Fibroblast of pulmonary artery (primary cell): ENCODE data around the gene VCAM1.
"Not testable (repeated sequence)": the region's sequence is repeated elsewhere in the genome, so short reads cannot be mapped to it uniquely, and the experiment has no call there.

Source experiments
- DNase-seq: peaks from one replicate; pipeline ENCODE4 v3.0.0-alpha.2; 2010; ENCODE audit warnings: low read depth
- H3K4me3 ChIP-seq: replicated peaks from 2 replicates; pipeline ENCODE4 v1.5.1; 2011; ENCODE audit warnings: low read depth, mild to moderate bottlenecking, control low read depth, low read length, moderate library complexity
- CTCF ChIP-seq: IDR thresholded peaks from 2 replicates; pipeline ENCODE4 v1.5.1; 2011; ENCODE audit warnings: mild to moderate bottlenecking, control low read depth, low read length, inconsistent platforms; ENCODE audit errors: missing control alignments

Gene VCAM1

GRCh38 chr1:100769906-100770646, 50.5 kb downstream of the VCAM1 start:
- no peak overlapping the region for H3K4me3 ChIP-seq
- TF ChIP-seq CTCF, result no peak
- peak; percentile 73 for DNase-seq

- H3K4me3 ChIP-seq, result no peak overlapping the region
- peak; percentile 53 for DNase-seq
- TF ChIP-seq CTCF, result no peak
Observed at GRCh38 chr1:100773444-100773843, 53.9 kb downstream of the VCAM1 start.

GRCh38 chr1:100774370-100774769, 54.8 kb downstream of the VCAM1 start:
- no peak for TF ChIP-seq CTCF
- no peak overlapping the region for H3K4me3 ChIP-seq

GRCh38 chr1:100775483-100775882, 55.9 kb downstream of the VCAM1 start:
- no peak for DNase-seq
- no peak for TF ChIP-seq CTCF
- H3K4me3 ChIP-seq, result no peak overlapping the region

More at GRCh38 chr1:100774370-100774769, 54.8 kb downstream of the VCAM1 start:
- DNase-seq, result no peak

- TF ChIP-seq CTCF, result no peak
- DNase-seq, result no peak
- no peak overlapping the region for H3K4me3 ChIP-seq
Observed at GRCh38 chr1:100778748-100779147, 59.2 kb downstream of the VCAM1 start.

- TF ChIP-seq CTCF, result no peak
- DNase-seq, result no peak
- H3K4me3 ChIP-seq, result no peak overlapping the region
Observed at GRCh38 chr1:100780814-100781213, 61.3 kb downstream of the VCAM1 start.

- DNase-seq, H3K4me3 ChIP-seq: not testable (repeated sequence)
Observed at GRCh38 chr1:100781728-100782127, 62.2 kb downstream of the VCAM1 start.
